IPS-20b (cell line): ENCODE measurements around the gene ATP2A1.
A peak's percentile ranks its signal among the peaks of the same experiment; 100 is the strongest.
"Not testable (repeated sequence)": the region's sequence is repeated elsewhere in the genome, so short reads cannot be mapped to it uniquely, and the experiment has no call there.

ENCODE experiments used
- H3K27ac ChIP-seq: one replicate; pipeline ENCODE4 v1.5.1; 2013; ENCODE audit warnings: low read length
- H3K27me3 ChIP-seq: 2 replicates; pipeline ENCODE4 v1.6.1; 2013; ENCODE audit warnings: mild to moderate bottlenecking, low read length, inconsistent platforms; ENCODE audit not compliant: insufficient read depth
- H3K36me3 ChIP-seq: 2 replicates; pipeline ENCODE4 v1.6.1; 2013; ENCODE audit warnings: low read depth, mild to moderate bottlenecking, inconsistent platforms, low read length, moderate library complexity; ENCODE audit not compliant: insufficient read depth
- H3K4me1 ChIP-seq: 2 replicates; pipeline ENCODE4 v1.6.1; 2013; ENCODE audit warnings: mild to moderate bottlenecking, control low read depth, inconsistent platforms, low read length, moderate library complexity; ENCODE audit not compliant: insufficient read depth
- H3K4me3 ChIP-seq: 2 replicates; pipeline ENCODE4 v1.5.1; 2013; ENCODE audit warnings: mild to moderate bottlenecking, low read length, inconsistent platforms
- H3K9ac ChIP-seq: 2 replicates; pipeline ENCODE4 v1.6.1; 2013; ENCODE audit warnings: low read depth, mild to moderate bottlenecking, inconsistent platforms, low read length, moderate library complexity
- H3K9me3 ChIP-seq: 2 replicates; pipeline ENCODE4 v1.6.1; 2013; ENCODE audit warnings: mild to moderate bottlenecking, low read depth, low read length, inconsistent platforms; ENCODE audit not compliant: insufficient read depth

The ATP2A1 gene

DNA sequence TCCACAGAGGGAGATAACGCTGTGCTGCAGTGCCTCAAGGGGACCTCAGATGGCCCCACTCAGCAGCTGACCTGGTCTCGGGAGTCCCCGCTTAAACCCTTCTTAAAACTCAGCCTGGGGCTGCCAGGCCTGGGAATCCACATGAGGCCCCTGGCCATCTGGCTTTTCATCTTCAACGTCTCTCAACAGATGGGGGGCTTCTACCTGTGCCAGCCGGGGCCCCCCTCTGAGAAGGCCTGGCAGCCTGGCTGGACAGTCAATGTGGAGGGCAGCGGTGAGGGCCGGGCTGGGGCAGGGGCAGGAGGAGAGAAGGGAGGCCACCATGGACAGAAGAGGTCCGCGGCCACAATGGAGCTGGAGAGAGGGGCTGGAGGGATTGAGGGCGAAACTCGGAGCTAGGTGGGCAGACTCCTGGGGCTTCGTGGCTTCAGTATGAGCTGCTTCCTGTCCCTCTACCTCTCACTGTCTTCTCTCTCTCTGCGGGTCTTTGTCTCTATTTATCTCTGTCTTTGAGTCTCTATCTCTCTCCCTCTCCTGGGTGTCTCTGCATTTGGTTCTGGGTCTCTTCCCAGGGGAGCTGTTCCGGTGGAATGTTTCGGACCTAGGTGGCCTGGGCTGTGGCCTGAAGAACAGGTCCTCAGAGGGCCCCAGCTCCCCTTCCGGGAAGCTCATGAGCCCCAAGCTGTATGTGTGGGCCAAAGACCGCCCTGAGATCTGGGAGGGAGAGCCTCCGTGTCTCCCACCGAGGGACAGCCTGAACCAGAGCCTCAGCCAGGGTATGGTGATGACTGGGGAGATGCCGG, 54.3 kb downstream of the ATP2A1 start:
- H3K9ac ChIP-seq: no peak overlapping the region
- H3K4me3 ChIP-seq: no peak overlapping the region

DNA sequence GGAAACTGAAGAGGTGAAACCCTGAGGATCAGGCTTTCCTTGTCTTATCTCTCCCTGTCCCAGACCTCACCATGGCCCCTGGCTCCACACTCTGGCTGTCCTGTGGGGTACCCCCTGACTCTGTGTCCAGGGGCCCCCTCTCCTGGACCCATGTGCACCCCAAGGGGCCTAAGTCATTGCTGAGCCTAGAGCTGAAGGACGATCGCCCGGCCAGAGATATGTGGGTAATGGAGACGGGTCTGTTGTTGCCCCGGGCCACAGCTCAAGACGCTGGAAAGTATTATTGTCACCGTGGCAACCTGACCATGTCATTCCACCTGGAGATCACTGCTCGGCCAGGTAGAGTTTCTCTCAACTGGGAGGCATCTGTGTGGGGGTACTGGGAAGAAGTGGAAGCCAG, 54.9 kb downstream of the ATP2A1 start:
- Histone ChIP-seq H3K4me1 (no peaks in the 10 kb centered on the region), H3K9ac (no peak overlapping the region), H3K27me3 (no peaks in the 10 kb centered on the region), H3K27ac (no peak overlapping the region), H3K9me3 (no peaks in the 10 kb centered on the region), H3K4me3 (no peak overlapping the region), H3K36me3 (no peaks in the 10 kb centered on the region)

More for the DNA sequence above, 54.3 kb downstream of the ATP2A1 start:
- H3K27me3 ChIP-seq: no peaks in the 10 kb centered on the region
- H3K9me3 ChIP-seq: no peaks in the 10 kb centered on the region
- no peaks in the 10 kb centered on the region for H3K4me1 ChIP-seq
- no peak overlapping the region for H3K27ac ChIP-seq
- H3K36me3 ChIP-seq: no peaks in the 10 kb centered on the region

DNA sequence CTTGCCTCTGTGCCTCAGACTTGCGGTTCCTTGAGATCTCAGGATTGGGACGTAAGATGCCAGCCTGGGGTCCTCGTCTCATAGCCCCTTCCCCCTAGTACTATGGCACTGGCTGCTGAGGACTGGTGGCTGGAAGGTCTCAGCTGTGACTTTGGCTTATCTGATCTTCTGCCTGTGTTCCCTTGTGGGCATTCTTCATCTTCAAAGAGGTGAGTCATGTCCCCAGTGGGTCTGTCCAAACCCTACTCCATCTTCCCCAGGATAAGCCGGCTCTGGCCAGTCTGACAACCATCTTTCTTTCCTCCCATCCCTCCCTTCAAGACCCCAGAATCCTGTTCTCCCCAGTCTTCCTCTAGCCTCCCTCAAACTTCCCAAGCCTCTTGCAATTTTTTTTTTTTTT, 57.1 kb downstream of the ATP2A1 start:
- H3K9me3 ChIP-seq: no peaks in the 10 kb centered on the region
- no peaks in the 10 kb centered on the region for H3K27me3 ChIP-seq
- H3K4me3 ChIP-seq: no peak overlapping the region
- no peak overlapping the region for H3K9ac ChIP-seq
- H3K36me3 ChIP-seq: no peaks in the 10 kb centered on the region
- H3K4me1 ChIP-seq: no peaks in the 10 kb centered on the region
- H3K27ac ChIP-seq: no peak overlapping the region

DNA sequence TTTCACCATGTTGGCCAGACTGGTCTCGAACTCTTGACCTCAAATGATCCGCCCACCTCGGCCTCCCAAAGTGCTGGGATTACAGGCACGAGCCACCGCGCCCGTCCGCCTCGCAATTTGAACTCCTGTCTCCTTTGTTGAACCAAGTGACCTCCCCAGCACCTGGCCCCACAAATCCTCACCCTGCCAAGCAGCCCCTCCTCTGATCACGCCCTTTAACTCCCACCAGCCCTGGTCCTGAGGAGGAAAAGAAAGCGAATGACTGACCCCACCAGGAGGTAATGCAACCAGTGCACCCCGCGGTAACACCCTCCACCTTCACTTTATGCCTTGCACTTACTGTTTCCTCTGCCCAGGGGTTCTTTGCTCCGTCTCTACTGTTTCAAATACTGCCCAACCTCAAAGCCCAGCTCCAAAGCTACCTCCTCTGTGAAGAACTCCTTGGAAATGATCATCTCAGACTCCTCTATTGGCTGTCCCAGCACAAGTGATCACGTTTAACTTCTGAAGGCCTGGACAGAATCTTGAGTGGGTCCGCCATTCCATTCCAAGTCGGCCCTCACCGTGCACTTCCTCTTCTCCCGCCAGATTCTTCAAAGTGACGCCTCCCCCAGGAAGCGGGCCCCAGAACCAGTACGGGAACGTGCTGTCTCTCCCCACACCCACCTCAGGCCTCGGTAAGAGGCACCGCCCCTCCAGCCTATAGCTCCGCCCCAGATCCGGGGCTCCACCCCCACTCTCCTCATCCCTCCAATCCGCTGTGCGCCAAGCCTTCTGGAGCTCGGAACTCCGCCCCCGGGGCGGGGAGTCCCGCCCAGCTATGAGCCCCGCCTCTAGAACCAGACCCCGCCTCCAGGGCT, 57.9 kb downstream of the ATP2A1 start:
- Histone ChIP-seq H3K4me1 (no peaks in the 10 kb centered on the region), H3K36me3 (no peaks in the 10 kb centered on the region), H3K9me3 (no peaks in the 10 kb centered on the region), H3K27ac (no peak overlapping the region), H3K27me3 (no peaks in the 10 kb centered on the region), H3K4me3 (peak overlapping the region; percentile 56; the same call in 1 of the 2 replicates), H3K9ac (no peak overlapping the region)

DNA sequence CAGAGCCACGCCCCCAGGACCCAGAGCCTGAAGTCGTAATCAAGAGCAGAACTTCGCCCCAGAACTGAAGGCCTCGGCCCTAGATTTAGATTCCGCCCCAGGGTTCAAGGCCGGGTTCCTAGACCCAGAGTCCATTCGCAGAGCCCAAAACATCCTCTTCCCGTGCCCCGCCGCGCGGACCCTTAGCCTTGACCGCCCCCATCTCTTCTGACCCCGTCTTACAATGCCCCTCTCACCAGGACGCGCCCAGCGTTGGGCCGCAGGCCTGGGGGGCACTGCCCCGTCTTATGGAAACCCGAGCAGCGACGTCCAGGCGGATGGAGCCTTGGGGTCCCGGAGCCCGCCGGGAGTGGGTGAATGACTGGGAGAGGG, 58.5 kb downstream of the ATP2A1 start:
- H3K4me3 ChIP-seq: no peak overlapping the region
- no peaks in the 10 kb centered on the region for H3K27me3 ChIP-seq
- no peak overlapping the region for H3K27ac ChIP-seq
- no peaks in the 10 kb centered on the region for H3K4me1 ChIP-seq
- H3K9ac ChIP-seq: no peak overlapping the region
- H3K9me3 ChIP-seq: no peaks in the 10 kb centered on the region
- H3K36me3 ChIP-seq: no peaks in the 10 kb centered on the region

DNA sequence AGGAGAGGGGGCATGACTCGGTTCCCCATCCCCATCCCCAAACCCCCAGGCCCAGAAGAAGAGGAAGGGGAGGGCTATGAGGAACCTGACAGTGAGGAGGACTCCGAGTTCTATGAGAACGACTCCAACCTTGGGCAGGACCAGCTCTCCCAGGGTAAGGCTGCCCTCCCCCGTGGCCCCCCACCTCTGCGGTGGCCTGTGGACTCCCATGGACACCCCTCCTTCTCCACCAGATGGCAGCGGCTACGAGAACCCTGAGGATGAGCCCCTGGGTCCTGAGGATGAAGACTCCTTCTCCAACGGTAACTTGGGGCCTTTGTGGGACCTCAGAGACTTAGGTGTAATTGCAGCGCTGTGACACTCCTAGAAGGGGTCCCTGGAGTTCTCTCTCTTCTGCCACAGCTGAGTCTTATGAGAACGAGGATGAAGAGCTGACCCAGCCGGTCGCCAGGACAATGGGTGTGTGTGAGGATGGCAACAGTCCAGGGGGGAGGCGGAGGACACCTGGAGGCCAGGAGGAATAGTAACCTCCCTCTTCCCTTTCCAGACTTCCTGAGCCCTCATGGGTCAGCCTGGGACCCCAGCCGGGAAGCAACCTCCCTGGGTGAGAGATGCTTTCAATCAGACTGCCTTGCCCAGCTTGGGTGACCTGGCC, 59.1 kb downstream of the ATP2A1 start:
- Histone ChIP-seq H3K9ac (no peak overlapping the region), H3K27me3 (no peaks in the 10 kb centered on the region), H3K4me3 (no peak overlapping the region), H3K36me3 (no peaks in the 10 kb centered on the region), H3K27ac (no peak overlapping the region), H3K4me1 (no peaks in the 10 kb centered on the region), H3K9me3 (no peaks in the 10 kb centered on the region)

DNA sequence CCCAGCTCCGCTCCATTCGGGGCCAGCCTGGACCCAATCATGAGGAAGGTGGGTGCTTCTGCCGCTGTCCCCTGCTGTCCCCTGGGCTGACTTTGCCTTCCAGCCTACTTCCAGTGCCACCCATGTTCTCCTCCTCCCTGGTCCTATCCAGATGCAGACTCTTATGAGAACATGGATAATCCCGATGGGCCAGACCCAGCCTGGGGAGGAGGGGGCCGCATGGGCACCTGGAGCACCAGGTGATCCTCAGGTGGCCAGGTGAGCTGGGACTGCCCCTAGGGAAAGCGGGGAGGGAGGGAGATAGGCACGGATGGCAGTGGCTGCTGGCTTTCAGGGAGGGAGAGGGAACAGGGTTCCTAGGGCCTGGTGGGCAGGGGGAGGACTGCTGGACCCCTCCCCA, 60.4 kb downstream of the ATP2A1 start:
- Histone ChIP-seq H3K9ac (no peak overlapping the region), H3K9me3 (no peaks in the 10 kb centered on the region), H3K4me3 (no peak overlapping the region), H3K36me3 (no peaks in the 10 kb centered on the region), H3K27ac (no peak overlapping the region), H3K4me1 (no peaks in the 10 kb centered on the region), H3K27me3 (no peaks in the 10 kb centered on the region)

DNA sequence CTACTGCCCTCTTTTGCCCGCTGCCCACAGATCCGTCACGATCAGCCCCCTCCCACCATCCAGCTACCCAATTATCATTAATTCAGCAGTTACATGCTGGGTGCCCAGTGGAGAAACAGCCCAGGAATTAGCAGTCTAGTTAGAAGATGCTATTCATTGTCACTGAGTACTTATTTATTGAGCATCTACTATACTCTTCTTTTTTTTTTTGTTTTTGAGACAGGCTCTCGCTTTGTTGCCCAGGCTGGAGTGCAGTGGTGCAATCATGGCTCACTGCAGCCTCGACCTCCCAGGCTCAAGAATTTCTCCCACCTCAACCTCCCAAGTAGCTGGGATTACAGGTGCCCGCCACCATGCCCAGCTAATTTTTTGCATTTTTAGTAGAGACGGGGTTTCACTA, 61.5 kb downstream of the ATP2A1 start:
- not testable (repeated sequence) for H3K36me3 ChIP-seq, H3K4me3 ChIP-seq, H3K9ac ChIP-seq, H3K27ac ChIP-seq, H3K9me3 ChIP-seq, H3K27me3 ChIP-seq, H3K4me1 ChIP-seq

DNA sequence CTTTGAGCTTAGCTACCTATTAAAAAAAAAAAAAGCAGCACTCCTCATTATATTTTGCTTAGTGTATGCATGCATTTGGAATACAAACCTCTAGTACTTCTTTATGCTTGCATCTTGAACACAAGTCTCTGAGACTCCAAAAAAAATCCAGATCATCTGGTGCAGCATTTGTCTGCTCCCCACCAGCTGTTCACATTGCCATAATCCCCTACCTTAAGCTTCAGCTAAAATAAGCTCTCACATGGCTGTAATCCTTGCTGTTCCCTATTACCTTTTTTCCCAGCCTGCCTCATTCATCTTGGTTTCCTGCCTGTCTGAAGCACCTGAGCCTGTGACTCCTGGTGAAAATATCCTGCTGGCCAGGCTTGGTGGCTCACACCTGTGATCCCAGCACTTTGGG, 65.0 kb downstream of the ATP2A1 start:
- Histone ChIP-seq H3K27me3 (no peaks in the 10 kb centered on the region), H3K9me3 (no peaks in the 10 kb centered on the region), H3K36me3 (no peaks in the 10 kb centered on the region), H3K4me1 (no peaks in the 10 kb centered on the region), H3K27ac (no peak overlapping the region), H3K9ac (no peak overlapping the region), H3K4me3 (no peak overlapping the region)

DNA sequence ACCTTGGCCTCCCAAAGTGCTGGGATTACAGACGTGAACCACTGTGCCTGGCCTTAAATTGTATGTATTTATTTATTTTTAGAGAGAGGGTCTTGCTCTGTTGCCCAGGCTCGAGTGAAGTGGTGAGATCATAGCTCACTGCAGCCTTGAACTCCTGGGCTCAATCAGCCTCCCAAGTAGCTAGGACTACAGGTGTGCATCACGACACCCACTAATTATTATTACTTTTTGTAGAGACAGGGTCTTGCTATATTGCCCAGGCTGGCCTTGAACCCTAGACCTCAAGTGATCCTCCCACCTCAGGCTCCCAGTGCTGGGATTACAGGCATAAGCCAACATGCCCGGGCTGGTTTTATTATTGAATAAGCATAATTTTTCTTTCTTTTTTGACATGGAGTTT, 68.4 kb downstream of the ATP2A1 start:
- no peaks in the 10 kb centered on the region for H3K4me1 ChIP-seq
- H3K9me3 ChIP-seq: no peaks in the 10 kb centered on the region
- H3K9ac ChIP-seq: no peak overlapping the region
- H3K27ac ChIP-seq: no peak overlapping the region
- no peak overlapping the region for H3K4me3 ChIP-seq
- no peaks in the 10 kb centered on the region for H3K27me3 ChIP-seq
- no peaks in the 10 kb centered on the region for H3K36me3 ChIP-seq

DNA sequence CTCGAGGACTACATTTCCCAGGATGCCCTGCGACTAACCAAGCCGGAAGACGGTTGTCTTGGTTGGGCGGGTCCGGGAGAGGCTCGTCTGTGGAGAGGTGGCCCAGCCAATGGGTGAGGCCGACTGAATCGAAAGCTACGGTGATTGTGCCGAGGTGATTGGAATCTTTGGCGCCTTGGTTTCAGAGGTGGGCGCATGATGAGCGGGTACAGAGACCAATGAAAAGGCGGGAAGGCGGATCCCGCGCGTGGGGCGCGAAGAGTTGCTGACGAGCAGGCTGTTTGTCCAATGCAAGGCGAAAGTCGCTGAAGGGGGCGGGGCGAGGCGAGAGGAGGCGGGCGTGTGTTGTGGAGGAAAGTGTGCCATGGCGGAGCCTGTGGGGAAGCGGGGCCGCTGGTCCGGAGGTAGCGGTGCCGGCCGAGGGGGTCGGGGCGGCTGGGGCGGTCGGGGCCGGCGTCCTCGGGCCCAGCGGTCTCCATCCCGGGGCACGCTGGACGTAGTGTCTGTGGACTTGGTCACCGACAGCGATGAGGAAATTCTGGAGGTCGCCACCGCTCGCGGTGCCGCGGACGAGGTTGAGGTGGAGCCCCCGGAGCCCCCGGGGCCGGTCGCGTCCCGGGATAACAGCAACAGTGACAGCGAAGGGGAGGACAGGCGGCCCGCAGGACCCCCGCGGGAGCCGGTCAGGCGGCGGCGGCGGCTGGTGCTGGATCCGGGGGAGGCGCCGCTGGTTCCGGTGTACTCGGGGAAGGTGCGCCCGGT, 72.5 kb downstream of the ATP2A1 start, which contains the start of gene NFATC2IP:
NFATC2IP (plus strand) TSS at position 290 of the 762 bp plus-strand sequence; CDS start at position 365, 75 bp downstream.
- Histone ChIP-seq H3K4me1 (no peaks in the 10 kb centered on the region), H3K9ac (peak within 1 kb of the TSS; percentile 95), H3K27me3 (no peaks in the 10 kb centered on the region), H3K36me3 (peaks cover 39% of the 10 kb centered on the region), H3K4me3 (peak within 1 kb of the TSS; percentile 93), H3K27ac (no peak within 1 kb of the TSS), H3K9me3 (no peaks in the 10 kb centered on the region)
